Measurements from ENCODE around the gene RAD9A.

DNA sequence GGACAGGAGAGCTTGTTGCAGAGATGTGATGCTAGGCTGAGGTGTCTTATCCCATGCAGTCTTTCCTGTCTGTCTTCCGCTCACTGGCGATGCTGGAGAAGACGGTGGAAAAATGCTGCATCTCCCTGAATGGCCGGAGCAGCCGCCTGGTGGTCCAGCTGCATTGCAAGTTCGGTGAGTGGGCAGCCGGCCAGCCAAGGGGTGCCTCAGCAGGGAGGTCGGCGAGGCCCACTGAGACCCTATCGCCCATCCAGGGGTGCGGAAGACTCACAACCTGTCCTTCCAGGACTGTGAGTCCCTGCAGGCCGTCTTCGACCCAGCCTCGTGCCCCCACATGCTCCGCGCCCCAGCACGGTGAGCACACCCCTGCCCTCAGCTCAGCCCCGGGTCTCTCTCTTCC is 1.7 kb downstream of the RAD9A start:
- TF ChIP-seq, protein P1, sequence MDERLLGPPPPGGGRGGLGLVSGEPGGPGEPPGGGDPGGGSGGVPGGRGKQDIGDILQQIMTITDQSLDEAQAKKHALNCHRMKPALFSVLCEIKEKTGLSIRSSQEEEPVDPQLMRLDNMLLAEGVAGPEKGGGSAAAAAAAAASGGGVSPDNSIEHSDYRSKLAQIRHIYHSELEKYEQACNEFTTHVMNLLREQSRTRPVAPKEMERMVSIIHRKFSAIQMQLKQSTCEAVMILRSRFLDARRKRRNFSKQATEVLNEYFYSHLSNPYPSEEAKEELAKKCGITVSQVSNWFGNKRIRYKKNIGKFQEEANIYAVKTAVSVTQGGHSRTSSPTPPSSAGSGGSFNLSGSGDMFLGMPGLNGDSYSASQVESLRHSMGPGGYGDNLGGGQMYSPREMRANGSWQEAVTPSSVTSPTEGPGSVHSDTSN (CRISPR knock-in tag; IDR thresholded peaks at IDR 0.05; ENCODE audit: low read depth) = no peak
- TF ChIP-seq, protein P1 (tag; conservative IDR thresholded peaks at IDR 0.05; ENCODE audit: low read depth) = no peak
- TF ChIP-seq, protein P2, sequence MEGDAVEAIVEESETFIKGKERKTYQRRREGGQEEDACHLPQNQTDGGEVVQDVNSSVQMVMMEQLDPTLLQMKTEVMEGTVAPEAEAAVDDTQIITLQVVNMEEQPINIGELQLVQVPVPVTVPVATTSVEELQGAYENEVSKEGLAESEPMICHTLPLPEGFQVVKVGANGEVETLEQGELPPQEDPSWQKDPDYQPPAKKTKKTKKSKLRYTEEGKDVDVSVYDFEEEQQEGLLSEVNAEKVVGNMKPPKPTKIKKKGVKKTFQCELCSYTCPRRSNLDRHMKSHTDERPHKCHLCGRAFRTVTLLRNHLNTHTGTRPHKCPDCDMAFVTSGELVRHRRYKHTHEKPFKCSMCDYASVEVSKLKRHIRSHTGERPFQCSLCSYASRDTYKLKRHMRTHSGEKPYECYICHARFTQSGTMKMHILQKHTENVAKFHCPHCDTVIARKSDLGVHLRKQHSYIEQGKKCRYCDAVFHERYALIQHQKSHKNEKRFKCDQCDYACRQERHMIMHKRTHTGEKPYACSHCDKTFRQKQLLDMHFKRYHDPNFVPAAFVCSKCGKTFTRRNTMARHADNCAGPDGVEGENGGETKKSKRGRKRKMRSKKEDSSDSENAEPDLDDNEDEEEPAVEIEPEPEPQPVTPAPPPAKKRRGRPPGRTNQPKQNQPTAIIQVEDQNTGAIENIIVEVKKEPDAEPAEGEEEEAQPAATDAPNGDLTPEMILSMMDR (IDR thresholded peaks at IDR 0.05 in 2 of 3, conservative IDR thresholded peaks at IDR 0.05 in 1 of 3; ENCODE audit: insufficient read depth in 2 of 3, low read depth in 1 of 3, low read length in 3 of 3) = no peak
- no peak for TF ChIP-seq SP2 (IDR thresholded peaks at IDR 0.05; ENCODE audit: extremely low read depth, low read depth, low read length, poor library complexity, severe bottlenecking)
- no peak for TF ChIP-seq POLR2A (conservative IDR thresholded peaks at IDR 0.05)
- no peak for TF ChIP-seq NFE2L1 (tag; IDR thresholded peaks at IDR 0.05; ENCODE audit: borderline replicate concordance, low read depth)
- TF ChIP-seq, protein P3, sequence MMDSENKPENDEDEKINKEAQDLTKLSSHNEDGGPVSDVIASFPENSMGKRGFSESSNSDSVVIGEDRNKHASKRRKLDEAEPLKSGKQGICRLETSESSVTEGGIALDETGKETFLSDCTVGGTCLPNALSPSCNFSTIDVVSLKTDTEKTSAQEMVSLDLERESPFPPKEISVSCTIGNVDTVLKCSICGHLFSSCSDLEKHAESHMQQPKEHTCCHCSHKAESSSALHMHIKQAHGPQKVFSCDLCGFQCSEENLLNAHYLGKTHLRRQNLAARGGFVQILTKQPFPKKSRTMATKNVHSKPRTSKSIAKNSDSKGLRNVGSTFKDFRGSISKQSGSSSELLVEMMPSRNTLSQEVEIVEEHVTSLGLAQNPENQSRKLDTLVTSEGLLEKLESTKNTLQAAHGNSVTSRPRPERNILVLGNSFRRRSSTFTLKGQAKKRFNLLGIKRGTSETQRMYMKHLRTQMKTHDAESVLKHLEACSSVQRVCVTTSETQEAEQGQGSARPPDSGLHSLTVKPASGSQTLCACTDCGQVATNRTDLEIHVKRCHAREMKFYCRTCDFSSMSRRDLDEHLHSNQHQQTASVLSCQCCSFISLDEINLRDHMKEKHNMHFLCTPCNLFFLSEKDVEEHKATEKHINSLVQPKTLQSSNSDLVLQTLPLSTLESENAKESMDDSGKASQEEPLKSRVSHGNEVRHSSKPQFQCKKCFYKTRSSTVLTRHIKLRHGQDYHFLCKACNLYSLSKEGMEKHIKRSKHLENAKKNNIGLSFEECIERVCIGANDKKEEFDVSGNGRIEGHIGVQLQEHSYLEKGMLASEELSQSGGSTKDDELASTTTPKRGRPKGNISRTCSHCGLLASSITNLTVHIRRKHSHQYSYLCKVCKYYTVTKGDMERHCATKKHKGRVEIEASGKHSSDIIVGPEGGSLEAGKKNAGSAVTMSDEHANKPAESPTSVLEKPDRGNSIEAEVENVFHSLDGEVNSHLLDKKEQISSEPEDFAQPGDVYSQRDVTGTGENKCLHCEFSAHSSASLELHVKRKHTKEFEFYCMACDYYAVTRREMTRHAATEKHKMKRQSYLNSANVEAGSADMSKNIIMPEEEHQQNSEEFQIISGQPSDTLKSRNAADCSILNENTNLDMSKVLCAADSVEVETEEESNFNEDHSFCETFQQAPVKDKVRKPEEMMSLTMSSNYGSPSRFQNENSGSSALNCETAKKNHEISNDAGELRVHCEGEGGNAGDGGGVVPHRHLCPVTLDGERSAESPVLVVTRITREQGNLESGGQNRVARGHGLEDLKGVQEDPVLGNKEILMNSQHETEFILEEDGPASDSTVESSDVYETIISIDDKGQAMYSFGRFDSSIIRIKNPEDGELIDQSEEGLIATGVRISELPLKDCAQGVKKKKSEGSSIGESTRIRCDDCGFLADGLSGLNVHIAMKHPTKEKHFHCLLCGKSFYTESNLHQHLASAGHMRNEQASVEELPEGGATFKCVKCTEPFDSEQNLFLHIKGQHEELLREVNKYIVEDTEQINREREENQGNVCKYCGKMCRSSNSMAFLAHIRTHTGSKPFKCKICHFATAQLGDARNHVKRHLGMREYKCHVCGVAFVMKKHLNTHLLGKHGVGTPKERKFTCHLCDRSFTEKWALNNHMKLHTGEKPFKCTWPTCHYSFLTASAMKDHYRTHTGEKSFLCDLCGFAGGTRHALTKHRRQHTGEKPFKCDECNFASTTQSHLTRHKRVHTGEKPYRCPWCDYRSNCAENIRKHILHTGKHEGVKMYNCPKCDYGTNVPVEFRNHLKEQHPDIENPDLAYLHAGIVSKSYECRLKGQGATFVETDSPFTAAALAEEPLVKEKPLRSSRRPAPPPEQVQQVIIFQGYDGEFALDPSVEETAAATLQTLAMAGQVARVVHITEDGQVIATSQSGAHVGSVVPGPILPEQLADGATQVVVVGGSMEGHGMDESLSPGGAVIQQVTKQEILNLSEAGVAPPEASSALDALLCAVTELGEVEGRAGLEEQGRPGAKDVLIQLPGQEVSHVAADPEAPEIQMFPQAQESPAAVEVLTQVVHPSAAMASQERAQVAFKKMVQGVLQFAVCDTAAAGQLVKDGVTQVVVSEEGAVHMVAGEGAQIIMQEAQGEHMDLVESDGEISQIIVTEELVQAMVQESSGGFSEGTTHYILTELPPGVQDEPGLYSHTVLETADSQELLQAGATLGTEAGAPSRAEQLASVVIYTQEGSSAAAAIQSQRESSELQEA (IDR thresholded peaks at IDR 0.05; ENCODE audit: low read depth) = no peak
- TF ChIP-seq TAF7 (tag; IDR thresholded peaks at IDR 0.05) = no peak
